ENCODE results near the gene ZDHHC17.

GRCh38 chr12:76768576-76768975 lies 4.7 kb downstream of the ZDHHC17 start:
- TF ChIP-seq ZFX (IDR thresholded peaks at IDR 0.05; ENCODE audit: borderline replicate concordance) = no peak
- no peak for TF ChIP-seq CTCF (IDR thresholded peaks at IDR 0.05)
